IMR-90 (cell line): ENCODE measurements around the gene PRPF40A. TPM values are rescaled to one million over a fixed set of nuclear protein-coding genes. Genes with fewer than 3 reads are reported as not detected.

Experiments used
- ATAC-seq: fragments of 200-7000 bp; cut with Tn5 transposase; 2 replicates; pipeline ENCODE4 v1.9.1; 2020; ENCODE audit warnings: low read depth, mild to moderate bottlenecking, moderate library complexity
- BruUV-seq: library from RNA; stranded (reverse); fragments of 400-500 nt; replicated peaks from 2 replicates; lab custom pipeline; 2021; lab: Mats Ljungman, UMichigan
- CTCF ChIA-PET: fragments of 300-600 bp; formaldehyde crosslinking; extraction: SDS; loops from one replicate; lab custom pipeline; 2021; ENCODE audit warnings: antibody characterized with exemption; lab: Yijun Ruan, JAX
- POLR2A ChIA-PET: fragments of 300-600 bp; sonication (Branson Sonifier 250); formaldehyde crosslinking; loops from one replicate; lab custom pipeline; 2022; ENCODE audit warnings: antibody characterized with exemption; ENCODE audit not compliant: unreplicated experiment; lab: Charles Lee
- DNase-seq: peaks from one replicate; pipeline ENCODE4 v3.0.0; 2013
- H2AFZ ChIP-seq: replicated peaks from 2 replicates; pipeline ENCODE3; 2013; ENCODE audit warnings: low read length, mild to moderate bottlenecking; ENCODE audit not compliant: poor library complexity
- H2AK5ac ChIP-seq: 2 replicates; pipeline ENCODE4 v1.6.1; 2013; ENCODE audit warnings: low read depth, low read length, inconsistent platforms
- H2AK9ac ChIP-seq: replicated peaks from 2 replicates; pipeline ENCODE3; 2013; ENCODE audit warnings: mild to moderate bottlenecking, low read depth, low read length, moderate library complexity; ENCODE audit not compliant: poor library complexity
- H2BK120ac ChIP-seq: 2 replicates; pipeline ENCODE4 v1.6.1; 2013; ENCODE audit warnings: low read depth, low read length, inconsistent platforms
- H2BK15ac ChIP-seq: 3 replicates; pipeline ENCODE4 v1.6.1; 2013; ENCODE audit warnings: low read depth, low read length, inconsistent platforms
- H2BK20ac ChIP-seq: 2 replicates; pipeline ENCODE4 v1.6.1; 2013; ENCODE audit warnings: low read depth, mild to moderate bottlenecking, inconsistent platforms, low read length, moderate library complexity
- H2BK5ac ChIP-seq: 2 replicates; pipeline ENCODE4 v1.6.1; 2013; ENCODE audit warnings: mild to moderate bottlenecking, low read depth, low read length, inconsistent platforms; ENCODE audit not compliant: poor library complexity, severe bottlenecking
- H3K14ac ChIP-seq: replicated peaks from 2 replicates; pipeline ENCODE4 v1.6.1; 2013; ENCODE audit warnings: low read depth, low read length, inconsistent platforms
- H3K18ac ChIP-seq: 2 replicates; pipeline ENCODE4 v1.6.1; 2013; ENCODE audit warnings: low read depth, low read length, control low read depth
- H3K23ac ChIP-seq: 2 replicates; pipeline ENCODE4 v1.6.1; 2013; ENCODE audit warnings: low read depth, low read length, inconsistent platforms
- H3K27ac ChIP-seq: 2 replicates; pipeline ENCODE4 v1.5.1; 2013; ENCODE audit warnings: mild to moderate bottlenecking, control low read depth, low read length; ENCODE audit not compliant: insufficient read depth
- H3K27me3 ChIP-seq: 2 replicates; pipeline ENCODE4 v1.6.1; 2013; ENCODE audit warnings: low read length; ENCODE audit not compliant: control insufficient read depth, insufficient read depth
- H3K36me3 ChIP-seq: 2 replicates; pipeline ENCODE4 v1.6.1; 2013; ENCODE audit warnings: low read length, mixed read lengths; ENCODE audit not compliant: control insufficient read depth, insufficient read depth
- H3K4ac ChIP-seq: 2 replicates; pipeline ENCODE4 v1.6.1; 2013; ENCODE audit warnings: low read depth, low read length, inconsistent platforms
- H3K4me1 ChIP-seq: 2 replicates; pipeline ENCODE4 v1.6.1; 2013; ENCODE audit warnings: low read length, mixed read lengths; ENCODE audit not compliant: control insufficient read depth, insufficient read depth
- H3K4me2 ChIP-seq: 2 replicates; pipeline ENCODE4 v1.6.1; 2013; ENCODE audit warnings: low read depth, mild to moderate bottlenecking, control low read depth, low read length, moderate library complexity
- H3K4me3 ChIP-seq: 2 replicates; pipeline ENCODE4 v1.5.1; 2013; ENCODE audit warnings: low read depth, mild to moderate bottlenecking, control low read depth, low read length, moderate library complexity; ENCODE audit not compliant: insufficient read depth
- H3K56ac ChIP-seq: 2 replicates; pipeline ENCODE4 v1.6.1; 2013; ENCODE audit warnings: low read length, inconsistent platforms; ENCODE audit not compliant: insufficient read depth; ENCODE audit errors: extremely low read depth
- H3K79me1 ChIP-seq, 2 experiments: 2 replicates each; pipeline ENCODE4 v1.6.1; 2013; ENCODE audit warnings: low read length in 2 of 2, inconsistent platforms in 1 of 2, low read depth in 1 of 2
- H3K9ac ChIP-seq: 2 replicates; pipeline ENCODE4 v1.6.1; 2013; ENCODE audit warnings: low read depth, low read length, control low read depth
- H3K9me1 ChIP-seq: 2 replicates; pipeline ENCODE4 v1.6.1; 2013; ENCODE audit warnings: low read length, inconsistent platforms; ENCODE audit not compliant: insufficient read depth
- H3K9me3 ChIP-seq: 2 replicates; pipeline ENCODE4 v1.6.1; 2013; ENCODE audit warnings: low read length; ENCODE audit not compliant: control insufficient read depth, insufficient read depth
- H4K20me1 ChIP-seq: 2 replicates; pipeline ENCODE4 v1.6.1; 2013; ENCODE audit warnings: low read length, inconsistent platforms; ENCODE audit not compliant: insufficient read depth
- H4K5ac ChIP-seq: 2 replicates; pipeline ENCODE4 v1.6.1; 2013; ENCODE audit warnings: mild to moderate bottlenecking, low read depth, low read length, control low read depth
- H4K8ac ChIP-seq, 2 experiments: 2 replicates each; pipeline ENCODE4 v1.6.1; 2013; ENCODE audit warnings: low read depth in 2 of 2, low read length in 2 of 2, control low read depth in 1 of 2, inconsistent platforms in 1 of 2
- H4K91ac ChIP-seq: 2 replicates; pipeline ENCODE4 v1.6.1; 2013; ENCODE audit warnings: low read depth, low read length, inconsistent platforms; ENCODE audit not compliant: insufficient read depth
- BHLHE40 ChIP-seq: fragments of 150-350 bp; IDR thresholded peaks from 2 replicates; pipeline ENCODE4 v1.6.1; 2016; ENCODE audit warnings: mild to moderate bottlenecking, low read depth, low read length
- CEBPB ChIP-seq: IDR thresholded peaks from 2 replicates; pipeline ENCODE4 v1.6.1; 2012; ENCODE audit warnings: low read depth, low read length, improper control_type of control experiment
- CHD1 ChIP-seq: IDR thresholded peaks from 2 replicates; pipeline ENCODE4 v1.6.1; 2012; ENCODE audit warnings: low read depth, low read length, improper control_type of control experiment
- CTCF ChIP-seq: conservative IDR thresholded peaks from 2 replicates; pipeline ENCODE4 v1.5.1; 2012; ENCODE audit warnings: mild to moderate bottlenecking, low read depth, low read length, improper control_type of control experiment
- FOS ChIP-seq: fragments of 150-350 bp; IDR thresholded peaks from 2 replicates; pipeline ENCODE4 v1.6.1; 2016; ENCODE audit warnings: low read depth, low read length
- MAZ ChIP-seq: IDR thresholded peaks from 2 replicates; pipeline ENCODE4 v1.6.1; 2012; ENCODE audit warnings: low read depth, mild to moderate bottlenecking, low read length, improper control_type of control experiment, moderate library complexity, borderline replicate concordance
- NFE2L2 ChIP-seq: fragments of 150-350 bp; IDR thresholded peaks from 2 replicates; pipeline ENCODE4 v1.6.1; 2016; ENCODE audit warnings: low read depth, mild to moderate bottlenecking, low read length
- POLR2A ChIP-seq: IDR thresholded peaks from 2 replicates; pipeline ENCODE4 v1.6.1; 2012; ENCODE audit warnings: mild to moderate bottlenecking, low read depth, low read length
- RAD21 ChIP-seq: IDR thresholded peaks from 2 replicates; pipeline ENCODE4 v1.6.1; 2012; ENCODE audit warnings: low read length, improper control_type of control experiment
- RCOR1 ChIP-seq: IDR thresholded peaks from 2 replicates; pipeline ENCODE4 v1.6.1; 2012; ENCODE audit warnings: mild to moderate bottlenecking, low read length, improper control_type of control experiment; ENCODE audit not compliant: insufficient replicate concordance
- RFX5 ChIP-seq: IDR thresholded peaks from 2 replicates; pipeline ENCODE4 v1.8.0; 2012; ENCODE audit warnings: low read depth, mild to moderate bottlenecking, low read length, moderate library complexity
- WGBS, 2 experiments: methylation state at CpG; one replicate each; pipeline versions ENCODE4 v1.1.5 to v1.1.7; 2013; ENCODE audit warnings: missing lambda C conversion rate in 2 of 2; ENCODE audit not compliant: insufficient read length in 1 of 2; ENCODE audit errors: extremely low coverage in 2 of 2; 5-methylcytosine and 5-hydroxymethylcytosine counted together
- dilution Hi-C: fragments of 300-500 bp; cut with HindIII; formaldehyde crosslinking; loops from one replicate; pipeline ENCODE4 v1.14.3; 2018; ENCODE audit warnings: low sequenced_read_pairs; ENCODE audit not compliant: unreplicated experiment
- in situ Hi-C: fragments of 300-500 bp; cut with MboI; formaldehyde crosslinking; loops from 3 replicates; pipeline ENCODE4 v1.14.3; 2019; ENCODE audit warnings: low sequenced_read_pairs, inconsistent platforms, mixed read lengths
- intact Hi-C: fragments of 100-400 bp; cut with micrococcal nuclease; formaldehyde crosslinking; loops from 2 replicates; pipeline ENCODE4 v1.10.0; 2022
- polyA plus RNA-seq, 3 experiments: library from polyadenylated mRNA; depleted of rRNA; stranded (reverse); fragments of >200 nt; gene quantifications; 2 replicates each; pipeline ENCODE4 v1.2.3, GENCODE V29; 2012; ENCODE audit warnings: low replicate concordance in 1 of 3
- total RNA-seq: library from RNA; depleted of rRNA; stranded (reverse); fragments of >200 nt; gene quantifications from 2 replicates; pipeline ENCODE4 v1.2.3, GENCODE V29; 2012
- TF ChIP-seq, protein P1 (sequence below): fragments of 150-350 bp; IDR thresholded peaks from 2 replicates; pipeline ENCODE4 v1.6.1; 2017; ENCODE audit warnings: mild to moderate bottlenecking, antibody characterized with exemption, low read length, low read depth
- TF ChIP-seq, protein P2 (sequence below): fragments of 150-350 bp; IDR thresholded peaks from 2 replicates; pipeline ENCODE4 v1.6.1; 2016; ENCODE audit warnings: low read depth, mild to moderate bottlenecking, low read length, moderate library complexity, borderline replicate concordance

The PRPF40A gene
- total and polyA plus RNA-seq, 2 of the 4 experiments (the other 2 are of a cell fraction), result 49.1 to 150 TPM

DNA sequence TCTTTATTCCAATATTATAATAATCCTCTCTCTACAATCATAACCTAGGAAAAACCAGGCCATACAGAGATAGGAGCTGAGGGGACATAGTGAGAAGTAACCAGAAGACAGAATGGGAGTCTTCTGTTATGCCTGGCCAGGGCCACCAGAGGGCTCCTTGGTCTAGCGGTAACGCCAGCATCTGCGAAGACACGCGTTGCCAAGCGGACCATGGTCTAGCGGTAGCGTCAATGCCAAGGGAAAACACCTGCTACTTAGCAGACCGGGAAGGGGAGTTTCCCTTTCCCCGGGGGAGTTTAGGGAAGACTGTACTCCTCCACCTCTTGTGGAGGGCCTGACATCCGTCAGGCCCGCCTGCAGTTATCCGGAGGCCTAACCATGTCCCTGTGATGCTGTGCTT, 37.8 kb upstream of the PRPF40A start:
- H3K27me3 ChIP-seq, result no peaks in the 10 kb centered on the region
- H3K4me1 ChIP-seq, result no peaks in the 10 kb centered on the region
- H3K9me1 ChIP-seq, result no peaks in the 10 kb centered on the region
- no peak for DNase-seq
- ChIA-PET CTCF (no interaction called here), POLR2A (no interaction called here)
- H3K79me1 ChIP-seq, result peaks cover 3 to 11% of the 10 kb centered on the region in 2 experiments; a peak in 2 of 4 replicates
- H3K23ac ChIP-seq, result no peak overlapping the region
- H4K8ac ChIP-seq, result no peak overlapping the region
- no peak overlapping the region for H4K91ac ChIP-seq
- H3K56ac ChIP-seq, result no peak overlapping the region
- no peak overlapping the region for H2BK15ac ChIP-seq
- no peak overlapping the region for H3K4me2 ChIP-seq
- ATAC-seq, result no peak
- no peak overlapping the region for H3K27ac ChIP-seq
- H2BK5ac ChIP-seq, result no peak overlapping the region
- in situ Hi-C loops (no loop called here), intact Hi-C loops (no loop called here), dilution Hi-C loops (no loop called here)
- H2AK5ac ChIP-seq, result no peak overlapping the region
- H3K4ac ChIP-seq, result no peak overlapping the region
- no peak overlapping the region for H4K5ac ChIP-seq
- BruUV-seq, result no TSS peak
- TF ChIP-seq, protein P1, sequence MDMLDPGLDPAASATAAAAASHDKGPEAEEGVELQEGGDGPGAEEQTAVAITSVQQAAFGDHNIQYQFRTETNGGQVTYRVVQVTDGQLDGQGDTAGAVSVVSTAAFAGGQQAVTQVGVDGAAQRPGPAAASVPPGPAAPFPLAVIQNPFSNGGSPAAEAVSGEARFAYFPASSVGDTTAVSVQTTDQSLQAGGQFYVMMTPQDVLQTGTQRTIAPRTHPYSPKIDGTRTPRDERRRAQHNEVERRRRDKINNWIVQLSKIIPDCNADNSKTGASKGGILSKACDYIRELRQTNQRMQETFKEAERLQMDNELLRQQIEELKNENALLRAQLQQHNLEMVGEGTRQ, result no peak
- TF ChIP-seq MAZ, result no peak
- TF ChIP-seq CEBPB, result no peak
- no peak for TF ChIP-seq BHLHE40
- no peak for TF ChIP-seq RFX5
- no peak for TF ChIP-seq FOS
- TF ChIP-seq, protein P2, sequence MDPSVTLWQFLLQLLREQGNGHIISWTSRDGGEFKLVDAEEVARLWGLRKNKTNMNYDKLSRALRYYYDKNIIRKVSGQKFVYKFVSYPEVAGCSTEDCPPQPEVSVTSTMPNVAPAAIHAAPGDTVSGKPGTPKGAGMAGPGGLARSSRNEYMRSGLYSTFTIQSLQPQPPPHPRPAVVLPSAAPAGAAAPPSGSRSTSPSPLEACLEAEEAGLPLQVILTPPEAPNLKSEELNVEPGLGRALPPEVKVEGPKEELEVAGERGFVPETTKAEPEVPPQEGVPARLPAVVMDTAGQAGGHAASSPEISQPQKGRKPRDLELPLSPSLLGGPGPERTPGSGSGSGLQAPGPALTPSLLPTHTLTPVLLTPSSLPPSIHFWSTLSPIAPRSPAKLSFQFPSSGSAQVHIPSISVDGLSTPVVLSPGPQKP, result no peak
- no peak for TF ChIP-seq CHD1
- no peak for TF ChIP-seq POLR2A
- TF ChIP-seq NFE2L2, result no peak
- TF ChIP-seq CTCF, result no peak
- TF ChIP-seq RAD21, result no peak
- no peak for TF ChIP-seq RCOR1
- peaks cover 10% of the 10 kb centered on the region for H3K36me3 ChIP-seq
- H3K14ac ChIP-seq, result no peak overlapping the region
- no peak overlapping the region for H2BK20ac ChIP-seq
- H3K9me3 ChIP-seq, result no peaks in the 10 kb centered on the region
- H2AFZ ChIP-seq, result no peak overlapping the region
- WGBS, 2 experiments, result 100% methylated on average over 1 of the region's 13 CpGs; no CpG with 5 or more reads in 1 of the 2 experiments
- no peak overlapping the region for H2BK120ac ChIP-seq
- H4K20me1 ChIP-seq, result no peaks in the 10 kb centered on the region
- H2AK9ac ChIP-seq, result no peak overlapping the region
- H3K4me3 ChIP-seq, result no peak overlapping the region
- no peak overlapping the region for H3K9ac ChIP-seq
- H3K18ac ChIP-seq, result no peak overlapping the region
